ENCODE results near the gene KLK12. TPM values are rescaled to one million over a fixed set of nuclear protein-coding genes. Genes with fewer than 3 reads are reported as not detected.

KLK12 gene
- total and polyA plus RNA-seq, 4 experiments from 2014 or later, result not detected

- H3K4me1 Mint-ChIP-seq, result peaks cover 6 to 24% (median 8%) of the 10 kb centered on the region in 4 donors
These were observed 19.0 kb downstream of the KLK12 start for GRCh38 chr19:51015691-51016267.

GRCh38 chr19:51014242-51014641 lies 20.6 kb downstream of the KLK12 start:
- H3K27ac ChIP-seq (ENCODE audit: low read depth, low read length), result no peak overlapping the region
- H3K36me3 ChIP-seq (ENCODE audit: insufficient read depth, low read length), result no peaks in the 10 kb centered on the region
- no peaks in the 10 kb centered on the region for H3K4me1 ChIP-seq (ENCODE audit: insufficient read depth, low read length)
- Mint-ChIP-seq H3K27me3 (peaks cover 44 to 57% of the 10 kb centered on the region in 2 donors), H3K4me3 (no peak overlapping the region), H3K36me3 (no peaks in the 10 kb centered on the region), H3K27ac (no peak overlapping the region), H3K4me1 (peaks cover 5 to 18% (median 7%) of the 10 kb centered on the region in 4 donors), H3K9me3 (peaks cover 0 to 7% (median 1%) of the 10 kb centered on the region in 8 donors)
- ChIA-PET CTCF (ENCODE audit: partially characterized antibody) (no interaction called here), POLR2A (ENCODE audit: partially characterized antibody) (no interaction called here)
- no peak for DNase-seq
- peaks cover 14% of the 10 kb centered on the region for H3K27me3 ChIP-seq (ENCODE audit: insufficient read depth, low read length)
- no peaks in the 10 kb centered on the region for H3K9me3 ChIP-seq (ENCODE audit: control insufficient read depth in 1 of 2, low read length in 2 of 2)
- intact Hi-C loops (cut with micrococcal nuclease), result no loop called here
- no peak overlapping the region for H3K4me3 ChIP-seq (ENCODE audit: low read length in 2 of 2)

More at GRCh38 chr19:51015691-51016267, 19.0 kb downstream of the KLK12 start:
- Mint-ChIP-seq H3K36me3 (no peaks in the 10 kb centered on the region), H3K9me3 (peaks cover 0 to 7% (median under 1%) of the 10 kb centered on the region in 8 donors), H3K4me3 (peak overlapping the region in 1 of 8 donors; percentile 13), H3K27ac (no peak overlapping the region), H3K27me3 (peaks cover 43 to 53% of the 10 kb centered on the region in 2 donors)
- H3K4me3 ChIP-seq (ENCODE audit: low read length in 2 of 2), result no peak overlapping the region
- POLR2A ChIA-PET (ENCODE audit: partially characterized antibody), result no interaction called here
- H3K36me3 ChIP-seq (ENCODE audit: insufficient read depth, low read length), result no peaks in the 10 kb centered on the region
- DNase-seq, result no peak
- intact Hi-C loops (cut with micrococcal nuclease), result no loop called here
- CTCF ChIA-PET (ENCODE audit: partially characterized antibody), result no interaction called here
- H3K4me1 ChIP-seq (ENCODE audit: insufficient read depth, low read length), result no peaks in the 10 kb centered on the region
- no peak overlapping the region for H3K27ac ChIP-seq (ENCODE audit: low read depth, low read length)
- no peaks in the 10 kb centered on the region for H3K9me3 ChIP-seq (ENCODE audit: control insufficient read depth in 1 of 2, low read length in 2 of 2)
- H3K27me3 ChIP-seq (ENCODE audit: insufficient read depth, low read length), result peaks cover 19% of the 10 kb centered on the region

GRCh38 chr19:51012661-51013190 lies 22.1 kb downstream of the KLK12 start:
- peaks cover 0 to 7% (median 1%) of the 10 kb centered on the region in 8 donors for H3K9me3 Mint-ChIP-seq
- Histone ChIP-seq H3K4me3 (ENCODE audit: low read length in 2 of 2) (no peak overlapping the region), H3K36me3 (ENCODE audit: insufficient read depth, low read length) (no peaks in the 10 kb centered on the region), H3K27me3 (ENCODE audit: insufficient read depth, low read length) (peaks cover 14% of the 10 kb centered on the region), H3K27ac (ENCODE audit: low read depth, low read length) (no peak overlapping the region), H3K4me1 (ENCODE audit: insufficient read depth, low read length) (no peaks in the 10 kb centered on the region), H3K9me3 (ENCODE audit: control insufficient read depth in 1 of 2, low read length in 2 of 2) (no peaks in the 10 kb centered on the region)
- intact Hi-C loops (cut with micrococcal nuclease), result no loop called here
- ChIA-PET CTCF (ENCODE audit: partially characterized antibody) (interaction anchor here (0.6 kb wide), 1 partner anchor 10 kb away, joined by 3 read pairs; no protein-coding TSS in a partner anchor), POLR2A (ENCODE audit: partially characterized antibody) (no interaction called here)
- no peak overlapping the region for H3K4me3 Mint-ChIP-seq
- no peaks in the 10 kb centered on the region for H3K36me3 Mint-ChIP-seq
- peaks cover 42 to 55% of the 10 kb centered on the region in 2 donors for H3K27me3 Mint-ChIP-seq
- no peak overlapping the region for H3K27ac Mint-ChIP-seq
- H3K4me1 Mint-ChIP-seq, result peaks cover 3 to 9% (median 5%) of the 10 kb centered on the region in 4 donors
- no peak for DNase-seq

GRCh38 chr19:51010066-51010795 lies 24.6 kb downstream of the KLK12 start:
- no peak overlapping the region for H3K4me3 ChIP-seq (ENCODE audit: low read length in 2 of 2)
- no peaks in the 10 kb centered on the region for H3K4me1 ChIP-seq (ENCODE audit: insufficient read depth, low read length)
- H3K9me3 Mint-ChIP-seq, result peaks cover 0 to 3% (median 0%) of the 10 kb centered on the region in 8 donors
- H3K9me3 ChIP-seq (ENCODE audit: control insufficient read depth in 1 of 2, low read length in 2 of 2), result no peaks in the 10 kb centered on the region
- peaks cover 24 to 44% of the 10 kb centered on the region in 2 donors for H3K27me3 Mint-ChIP-seq
- H3K36me3 Mint-ChIP-seq, result no peaks in the 10 kb centered on the region
- intact Hi-C loops (cut with micrococcal nuclease), result no loop called here
- no peak for DNase-seq
- ChIA-PET POLR2A (ENCODE audit: partially characterized antibody) (no interaction called here), CTCF (ENCODE audit: partially characterized antibody) (no interaction called here)
- H3K27me3 ChIP-seq (ENCODE audit: insufficient read depth, low read length), result peaks cover 4% of the 10 kb centered on the region
- H3K36me3 ChIP-seq (ENCODE audit: insufficient read depth, low read length), result no peaks in the 10 kb centered on the region
- H3K27ac Mint-ChIP-seq, result no peak overlapping the region
- no peak overlapping the region for H3K4me3 Mint-ChIP-seq
- no peak overlapping the region for H3K27ac ChIP-seq (ENCODE audit: low read depth, low read length)
- no peaks in the 10 kb centered on the region for H3K4me1 Mint-ChIP-seq

- H3K36me3 ChIP-seq (ENCODE audit: insufficient read depth, low read length), result no peaks in the 10 kb centered on the region
- H3K4me1 ChIP-seq (ENCODE audit: insufficient read depth, low read length), result no peaks in the 10 kb centered on the region
- H3K9me3 Mint-ChIP-seq, result peaks cover 0 to 3% (median 0%) of the 10 kb centered on the region in 8 donors
- no peak overlapping the region for H3K27ac Mint-ChIP-seq
- H3K9me3 ChIP-seq (ENCODE audit: control insufficient read depth in 1 of 2, low read length in 2 of 2), result no peaks in the 10 kb centered on the region
- intact Hi-C loops (cut with micrococcal nuclease), result no loop called here
- peaks cover 22 to 36% of the 10 kb centered on the region in 2 donors for H3K27me3 Mint-ChIP-seq
- peaks cover 4% of the 10 kb centered on the region for H3K27me3 ChIP-seq (ENCODE audit: insufficient read depth, low read length)
- no peak overlapping the region for H3K27ac ChIP-seq (ENCODE audit: low read depth, low read length)
- no peak for DNase-seq
- H3K4me1 Mint-ChIP-seq, result no peaks in the 10 kb centered on the region
- ChIA-PET POLR2A (ENCODE audit: partially characterized antibody) (no interaction called here), CTCF (ENCODE audit: partially characterized antibody) (no interaction called here)
- H3K4me3 Mint-ChIP-seq, result no peak overlapping the region
- no peak overlapping the region for H3K4me3 ChIP-seq (ENCODE audit: low read length in 2 of 2)
- no peaks in the 10 kb centered on the region for H3K36me3 Mint-ChIP-seq
These were observed 25.5 kb downstream of the KLK12 start for GRCh38 chr19:51009061-51009891.

GRCh38 chr19:51007488-51007887 lies 27.3 kb downstream of the KLK12 start:
- Mint-ChIP-seq H3K27ac (no peak overlapping the region), H3K4me3 (no peak overlapping the region), H3K36me3 (no peaks in the 10 kb centered on the region), H3K27me3 (peaks cover 15 to 22% of the 10 kb centered on the region in 2 donors), H3K4me1 (no peaks in the 10 kb centered on the region), H3K9me3 (peaks cover 0 to 3% (median 0%) of the 10 kb centered on the region in 8 donors)
- POLR2A ChIA-PET (ENCODE audit: partially characterized antibody), result no interaction called here
- CTCF ChIA-PET (ENCODE audit: partially characterized antibody), result interaction anchor here (0.7 kb wide), 1 partner anchor 138 kb away, joined by 3 read pairs; no protein-coding TSS in a partner anchor
- H3K27ac ChIP-seq (ENCODE audit: low read depth, low read length), result no peak overlapping the region
- no peaks in the 10 kb centered on the region for H3K9me3 ChIP-seq (ENCODE audit: control insufficient read depth in 1 of 2, low read length in 2 of 2)
- intact Hi-C loops (cut with micrococcal nuclease), result no loop called here
- H3K27me3 ChIP-seq (ENCODE audit: insufficient read depth, low read length), result peaks cover 3% of the 10 kb centered on the region
- no peak overlapping the region for H3K4me3 ChIP-seq (ENCODE audit: low read length in 2 of 2)
- no peaks in the 10 kb centered on the region for H3K36me3 ChIP-seq (ENCODE audit: insufficient read depth, low read length)
- no peaks in the 10 kb centered on the region for H3K4me1 ChIP-seq (ENCODE audit: insufficient read depth, low read length)
- no peak for DNase-seq

GRCh38 chr19:51006406-51006805 lies 28.4 kb downstream of the KLK12 start:
- ChIA-PET POLR2A (ENCODE audit: partially characterized antibody) (no interaction called here), CTCF (ENCODE audit: partially characterized antibody) (no interaction called here)
- Histone ChIP-seq H3K4me3 (ENCODE audit: low read length in 2 of 2) (no peak overlapping the region), H3K27ac (ENCODE audit: low read depth, low read length) (no peak overlapping the region), H3K36me3 (ENCODE audit: insufficient read depth, low read length) (no peaks in the 10 kb centered on the region), H3K9me3 (ENCODE audit: control insufficient read depth in 1 of 2, low read length in 2 of 2) (no peaks in the 10 kb centered on the region), H3K4me1 (ENCODE audit: insufficient read depth, low read length) (no peaks in the 10 kb centered on the region), H3K27me3 (ENCODE audit: insufficient read depth, low read length) (no peaks in the 10 kb centered on the region)
- intact Hi-C loops (cut with micrococcal nuclease), result no loop called here
- no peak for DNase-seq
- Mint-ChIP-seq H3K4me1 (no peaks in the 10 kb centered on the region), H3K27me3 (peaks cover 15 to 21% of the 10 kb centered on the region in 2 donors), H3K36me3 (no peaks in the 10 kb centered on the region), H3K4me3 (no peak overlapping the region), H3K9me3 (peaks cover 0 to 3% (median 0%) of the 10 kb centered on the region in 8 donors), H3K27ac (no peak overlapping the region)
